HG03565 (cell line): ENCODE results near the gene WDR89.
"Not testable (repeated sequence)": the region's sequence is repeated elsewhere in the genome, so short reads cannot be mapped to it uniquely, and the experiment has no call there.

Source experiments
- ATAC-seq: cut with Tn5 transposase; IDR thresholded peaks from one replicate; pipeline ENCODE4 v1.9.1; 2021; ENCODE audit warnings: mild to moderate bottlenecking, moderate library complexity; ENCODE audit not compliant: unreplicated experiment

WDR89 gene

GRCh38 chr14:63654936-63655335 is 13.3 kb upstream of the WDR89 start:
- ATAC-seq: no peak

- no peak for ATAC-seq
Observed at GRCh38 chr14:63654346-63654745, 12.7 kb upstream of the WDR89 start.

GRCh38 chr14:63652406-63652805 is 10.7 kb upstream of the WDR89 start:
- no peak for ATAC-seq

- ATAC-seq: no peak
Observed at GRCh38 chr14:63650256-63650952, 8.7 kb upstream of the WDR89 start.

GRCh38 chr14:63647696-63648410 is 6.2 kb upstream of the WDR89 start:
- no peak for ATAC-seq

GRCh38 chr14:63644741-63645140 is 3.1 kb upstream of the WDR89 start:
- no peak for ATAC-seq

GRCh38 chr14:63642656-63643382 is 1.1 kb upstream of the WDR89 start:
- no peak for ATAC-seq

- peak; percentile 51 for ATAC-seq
Observed at GRCh38 chr14:63642229-63642611, 549 bp upstream of the WDR89 start.

GRCh38 chr14:63638493-63638892 is 3.2 kb downstream of the WDR89 start:
- ATAC-seq: no peak

- ATAC-seq: not testable (repeated sequence)
Observed at GRCh38 chr14:63636094-63636635, 5.5 kb downstream of the WDR89 start.

GRCh38 chr14:63633801-63634200 is 7.9 kb downstream of the WDR89 start:
- ATAC-seq: no peak

- ATAC-seq: peak; percentile 65
Observed at GRCh38 chr14:63632932-63633514, 8.6 kb downstream of the WDR89 start.

GRCh38 chr14:63624701-63625100 is 17.0 kb downstream of the WDR89 start:
- ATAC-seq: no peak

GRCh38 chr14:63624203-63624602 is 17.5 kb downstream of the WDR89 start:
- no peak for ATAC-seq

GRCh38 chr14:63621975-63622374 is 19.7 kb downstream of the WDR89 start:
- ATAC-seq: not testable (repeated sequence)

- no peak for ATAC-seq
Observed at GRCh38 chr14:63616015-63616414, 25.7 kb downstream of the WDR89 start.

GRCh38 chr14:63614679-63615363 is 26.9 kb downstream of the WDR89 start:
- ATAC-seq: no peak

- no peak for ATAC-seq
Observed at GRCh38 chr14:63611078-63611477, 30.6 kb downstream of the WDR89 start.

- ATAC-seq: no peak
Observed at GRCh38 chr14:63605041-63605532, 36.6 kb downstream of the WDR89 start.

GRCh38 chr14:63604626-63605025 is 37.0 kb downstream of the WDR89 start:
- ATAC-seq: no peak
